Midbrain (tissue), 1 donor: Measurements from ENCODE around the gene ENTPD2.
A peak's percentile ranks its signal among the peaks of the same experiment; 100 is the strongest.

Source experiments
- DNase-seq: peaks from one replicate; lab custom pipeline; 2025; lab: John Stamatoyannopoulos, UW

Gene ENTPD2

GRCh38 chr9:137079401-137079787 lies 25.5 kb upstream of the ENTPD2 start:
- no peak for DNase-seq

GRCh38 chr9:137078701-137079400 lies 25.0 kb upstream of the ENTPD2 start:
- DNase-seq, result no peak

GRCh38 chr9:137077758-137078693 lies 24.2 kb upstream of the ENTPD2 start:
- DNase-seq, result no peak

- DNase-seq, result peak; percentile 81
These were observed 23.3 kb upstream of the ENTPD2 start, which contains the start of gene UAP1L1 for GRCh38 chr9:137077010-137077747. UAP1L1 (plus strand) TSS chr9:137077517; CDS start chr9:137077533, 16 bp downstream.

- no peak for DNase-seq
These were observed 22.8 kb upstream of the ENTPD2 start for GRCh38 chr9:137076636-137077009.

GRCh38 chr9:137075275-137075775 lies 21.5 kb upstream of the ENTPD2 start:
- DNase-seq, result no peak

- no peak for DNase-seq
These were observed 20.9 kb upstream of the ENTPD2 start for GRCh38 chr9:137074657-137075274.

- DNase-seq, result no peak
These were observed 20.1 kb upstream of the ENTPD2 start for GRCh38 chr9:137073992-137074399.

- no peak for DNase-seq
These were observed 17.4 kb upstream of the ENTPD2 start for GRCh38 chr9:137071282-137071681.

GRCh38 chr9:137070906-137071275 lies 17.0 kb upstream of the ENTPD2 start:
- DNase-seq, result peak; percentile 81

- DNase-seq, result peak; percentile 90
These were observed 16.5 kb upstream of the ENTPD2 start, which contains the start of gene SAPCD2 for GRCh38 chr9:137070201-137070905. SAPCD2 (minus strand) TSS chr9:137070557; CDS start chr9:137070460, 97 bp downstream.

- DNase-seq, result no peak
These were observed 15.7 kb upstream of the ENTPD2 start for GRCh38 chr9:137069508-137070091.

- no peak for DNase-seq
These were observed 15.0 kb upstream of the ENTPD2 start for GRCh38 chr9:137068539-137069507.

- DNase-seq, result peak; percentile 83
These were observed 14.1 kb upstream of the ENTPD2 start for GRCh38 chr9:137067860-137068538.

- no peak for DNase-seq
These were observed 12.4 kb upstream of the ENTPD2 start for GRCh38 chr9:137066096-137066861.

GRCh38 chr9:137065336-137065967 lies 11.6 kb upstream of the ENTPD2 start:
- DNase-seq, result no peak

GRCh38 chr9:137064880-137065164 lies 11.0 kb upstream of the ENTPD2 start:
- no peak for DNase-seq
